K562 (cell line): ENCODE data around the gene CHCHD6. TPM values are rescaled to one million over a fixed set of nuclear protein-coding genes. Genes with fewer than 3 reads are reported as not detected.

Experiments used
- CUX1 ChIP-seq: fragments of 200-800 bp; sonication (Bioruptor generic); IDR thresholded peaks from 2 replicates; pipeline ENCODE4 v1.6.1; 2016; ENCODE audit warnings: missing genetic modification characterization, missing compliant biosample characterization
- EZH2 ChIP-seq: IDR thresholded peaks from 2 replicates; pipeline ENCODE4 v1.6.1; 2012; ENCODE audit warnings: low read depth, mild to moderate bottlenecking, inconsistent platforms, low read length, borderline replicate concordance
- HDAC1 ChIP-seq, 2 experiments: fragments of 450-650 bp; IDR thresholded peaks; 2 replicates each; pipeline ENCODE4 v1.6.1; 2016 to 2017; ENCODE audit warnings: inconsistent platforms in 1 of 2, mild to moderate bottlenecking in 1 of 2, moderate library complexity in 1 of 2
- NEUROD1 ChIP-seq: fragments of 150-350 bp; IDR thresholded peaks from 2 replicates; pipeline ENCODE4 v1.6.1; 2014; ENCODE audit warnings: borderline replicate concordance, low read length, low read depth; ENCODE audit not compliant: partially characterized antibody
- ZFX ChIP-seq: sonication (generic); formaldehyde crosslinking; IDR thresholded peaks from 2 replicates; pipeline ENCODE4 v1.8.0; 2022; ENCODE audit warnings: mild to moderate bottlenecking, missing genetic modification reagents, moderate library complexity
- ZNF143 ChIP-seq: sonication (generic); formaldehyde crosslinking; IDR thresholded peaks from 2 replicates; pipeline ENCODE4 v1.9.0; 2022; ENCODE audit warnings: mild to moderate bottlenecking, missing genetic modification reagents
- polyA plus RNA-seq, 8 experiments: library from polyadenylated mRNA; depleted of rRNA in 4 of 8; stranded (reverse) in 5 of 8; unstranded in 3 of 8; fragments of >200 nt; fragmentation: Nextera tagmentation in 2 of 8; fragmentation: Illumina TruSeq in 1 of 8; extraction: Ambion mirVana in 2 of 8; extraction: Trizol in 1 of 8; gene quantifications; 2 replicates each; pipeline versions ENCODE4 v1.2.1 to v1.2.3, GENCODE V29; 2011 to 2014; ENCODE audit warnings: inconsistent platforms in 1 of 8, missing spikeins in 1 of 8
- total RNA-seq, 7 experiments: library from RNA; depleted of rRNA in 6 of 7; stranded (reverse); fragments of >200 nt in 6 of 7; fragmentation: Illumina TruSeq in 2 of 7; extraction: Trizol in 2 of 7; gene quantifications; 2 replicates each; pipeline versions ENCODE4 v1.2.1 to v1.2.3, GENCODE V29; 2011 to 2021; ENCODE audit warnings: low replicate concordance in 1 of 7

The CHCHD6 gene
- total and polyA plus RNA-seq, 9 of the 15 experiments (the other 6 are each of a cell fraction or from before 2014, with no cell fraction given) = 4.6 to 18.6 (median 10.9) TPM

DNA sequence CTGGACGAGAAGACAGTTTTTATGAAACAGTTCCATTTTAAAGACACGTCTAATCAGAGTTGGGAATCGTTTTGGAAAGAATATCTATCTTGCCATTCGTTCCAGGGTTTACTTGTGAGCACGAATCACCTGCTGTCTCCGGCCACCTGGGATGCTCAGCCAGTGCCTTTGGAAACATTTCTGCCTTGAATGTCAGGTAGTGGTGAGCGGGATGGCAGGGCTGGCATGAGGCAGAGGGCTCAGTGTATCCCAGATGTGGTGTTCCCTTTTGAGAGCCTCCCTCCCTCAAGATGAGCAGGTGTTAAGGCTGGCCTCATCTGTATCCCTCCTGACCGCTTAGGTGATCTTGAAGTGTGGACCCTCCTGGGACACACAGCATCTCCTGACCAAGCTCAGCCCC, 231.0 kb downstream of the CHCHD6 start (continued):
- TF ChIP-seq CUX1 (CRISPR knock-in tag) (no peak), EZH2 (no peak), ZNF143 (CRISPR knock-in tag) (no peak), ZFX (CRISPR knock-in tag) (no peak), HDAC1 (IDR thresholded peaks at IDR 0.05) (no peak), NEUROD1 (no peak)
